B cell (primary cell): ENCODE data around the gene CHSY3.

Experiments
- CTCF ChIP-seq: fragments of 200-600 bp; IDR thresholded peaks from one replicate; pipeline ENCODE4 v1.8.0; 2022; ENCODE audit warnings: antibody characterized with exemption, mild to moderate bottlenecking
- EZH2 ChIP-seq: IDR thresholded peaks from 2 replicates; pipeline ENCODE4 v1.6.1; 2012; ENCODE audit warnings: borderline replicate concordance, low read depth, mild to moderate bottlenecking, moderate library complexity, low read length; ENCODE audit not compliant: insufficient read depth, poor library complexity, severe bottlenecking

- TF ChIP-seq CTCF (no peak), EZH2 (no peak)
Observed at GRCh38 chr5:130141659-130142320, 237.5 kb downstream of the CHSY3 start.
